ENCODE measurements around the gene KCTD12.
A peak's percentile ranks its signal among the peaks of the same experiment; 100 is the strongest.

Gene KCTD12

DNA sequence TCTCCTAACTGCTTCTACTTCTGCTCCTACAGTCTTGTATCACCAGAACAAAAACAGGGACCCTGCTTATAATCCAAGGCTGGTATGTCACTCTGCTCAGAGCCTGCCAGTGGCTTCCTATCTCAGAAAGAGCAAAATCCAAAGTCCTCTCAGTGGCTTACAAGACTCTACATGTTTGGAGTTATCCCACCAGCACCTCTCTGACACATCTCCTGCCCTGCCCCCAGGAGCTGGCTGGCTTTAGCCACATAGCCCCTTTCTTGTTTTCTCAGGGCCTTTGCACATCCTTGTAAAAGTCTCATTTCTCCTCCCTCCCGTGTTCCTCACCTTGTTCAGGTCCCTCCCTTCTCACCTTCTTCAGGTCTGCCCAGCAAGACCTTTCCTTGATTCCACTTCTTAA is 2.2 kb upstream of the KCTD12 start:
- H2AFZ ChIP-seq (ENCODE audit: low read length, unreplicated experiment) = no peak overlapping the region
- H3K4me1 ChIP-seq (ENCODE audit: control insufficient read depth, insufficient read depth, low read length, unreplicated experiment) = peaks cover 10% of the 10 kb centered on the region
- H3K79me2 ChIP-seq (ENCODE audit: control insufficient read depth, insufficient read depth, low read length, unreplicated experiment) = peaks cover 11% of the 10 kb centered on the region
- H3K4me3 ChIP-seq (ENCODE audit: low read depth, low read length) = no peak overlapping the region
- H3K36me3 ChIP-seq (ENCODE audit: insufficient read depth, low read length) = no peaks in the 10 kb centered on the region
- no peak overlapping the region for H3K27ac ChIP-seq (ENCODE audit: low read depth, low read length)
- H3K27me3 ChIP-seq (ENCODE audit: insufficient read depth, low read length) = no peaks in the 10 kb centered on the region

DNA sequence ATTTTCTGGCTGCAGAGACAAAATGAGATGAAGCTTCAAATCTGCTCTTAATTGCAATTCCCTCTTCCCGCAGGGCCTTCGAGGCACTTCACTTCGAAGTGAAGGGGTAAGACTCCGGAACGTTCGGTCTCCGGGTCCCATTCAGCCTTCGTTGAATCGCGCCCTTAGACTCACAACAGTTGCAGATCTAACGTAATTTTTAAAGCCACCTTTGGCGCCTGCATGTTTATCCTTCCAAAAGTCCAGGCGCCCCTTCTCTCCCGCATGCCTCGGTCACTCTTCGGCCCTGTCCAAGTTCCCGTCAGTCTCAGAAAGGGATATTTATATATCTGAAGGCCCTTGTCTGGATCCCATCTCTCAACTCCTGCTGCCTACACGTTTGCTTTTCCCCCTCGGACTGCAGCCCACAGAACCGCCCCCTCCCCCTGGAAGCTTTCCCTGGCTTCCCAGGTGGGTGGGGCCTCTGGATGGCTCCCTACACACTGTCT is 915 bp upstream of the KCTD12 start:
- no peaks in the 10 kb centered on the region for H3K36me3 ChIP-seq (ENCODE audit: insufficient read depth, low read length)
- peaks cover 23% of the 10 kb centered on the region for H3K79me2 ChIP-seq (ENCODE audit: control insufficient read depth, insufficient read depth, low read length, unreplicated experiment)
- H3K4me3 ChIP-seq (ENCODE audit: low read depth, low read length) = peak overlapping the region; percentile 85
- no peak overlapping the region for H2AFZ ChIP-seq (ENCODE audit: low read length, unreplicated experiment)
- H3K27me3 ChIP-seq (ENCODE audit: insufficient read depth, low read length) = no peaks in the 10 kb centered on the region
- H3K4me1 ChIP-seq (ENCODE audit: control insufficient read depth, insufficient read depth, low read length, unreplicated experiment) = peaks cover 12% of the 10 kb centered on the region
- no peak overlapping the region for H3K27ac ChIP-seq (ENCODE audit: low read depth, low read length)

- Histone ChIP-seq H3K27ac (ENCODE audit: low read depth, low read length) (peak overlapping the region; percentile 31; the same call in 1 of the 2 replicates), H3K27me3 (ENCODE audit: insufficient read depth, low read length) (no peaks in the 10 kb centered on the region), H3K79me2 (ENCODE audit: control insufficient read depth, insufficient read depth, low read length, unreplicated experiment) (peaks cover 29% of the 10 kb centered on the region), H2AFZ (ENCODE audit: low read length, unreplicated experiment) (peak overlapping the region; percentile 37), H3K4me3 (ENCODE audit: low read depth, low read length) (peak overlapping the region; percentile 85), H3K4me1 (ENCODE audit: control insufficient read depth, insufficient read depth, low read length, unreplicated experiment) (peaks cover 24% of the 10 kb centered on the region), H3K36me3 (ENCODE audit: insufficient read depth, low read length) (no peaks in the 10 kb centered on the region)
Observed at GRCh38 chr13:76886005-76886291, 257 bp downstream of the KCTD12 start.

- Histone ChIP-seq H3K4me3 (ENCODE audit: low read depth, low read length) (peak overlapping the region; percentile 85), H3K4me1 (ENCODE audit: control insufficient read depth, insufficient read depth, low read length, unreplicated experiment) (peaks cover 27% of the 10 kb centered on the region), H3K27ac (ENCODE audit: low read depth, low read length) (peak overlapping the region; percentile 31; the same call in 1 of the 2 replicates), H2AFZ (ENCODE audit: low read length, unreplicated experiment) (peak overlapping the region; percentile 37), H3K36me3 (ENCODE audit: insufficient read depth, low read length) (no peaks in the 10 kb centered on the region), H3K27me3 (ENCODE audit: insufficient read depth, low read length) (no peaks in the 10 kb centered on the region), H3K79me2 (ENCODE audit: control insufficient read depth, insufficient read depth, low read length, unreplicated experiment) (peaks cover 29% of the 10 kb centered on the region)
Observed at GRCh38 chr13:76885203-76886004, 801 bp downstream of the KCTD12 start.

DNA sequence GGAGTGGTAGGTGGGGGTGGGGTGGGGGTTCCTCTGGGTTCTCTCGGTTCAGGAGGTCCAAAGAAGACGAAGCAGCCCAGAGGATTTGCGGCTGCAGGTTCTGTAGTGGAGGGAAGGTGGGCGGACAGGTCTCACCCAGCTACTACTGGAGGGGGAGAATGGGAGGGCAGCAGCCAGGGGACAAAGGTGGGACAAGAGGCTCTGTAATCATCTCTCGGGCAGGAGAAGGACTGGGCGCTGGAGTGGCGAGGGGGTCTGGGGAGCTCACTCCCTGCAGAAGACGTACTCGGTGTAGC is 1.4 kb downstream of the KCTD12 start:
- Histone ChIP-seq H3K36me3 (ENCODE audit: insufficient read depth, low read length) (no peaks in the 10 kb centered on the region), H3K27me3 (ENCODE audit: insufficient read depth, low read length) (no peaks in the 10 kb centered on the region), H3K79me2 (ENCODE audit: control insufficient read depth, insufficient read depth, low read length, unreplicated experiment) (peaks cover 29% of the 10 kb centered on the region), H3K4me3 (ENCODE audit: low read depth, low read length) (peak overlapping the region; percentile 85), H2AFZ (ENCODE audit: low read length, unreplicated experiment) (no peak overlapping the region), H3K27ac (ENCODE audit: low read depth, low read length) (peak overlapping the region; percentile 31; the same call in 1 of the 2 replicates), H3K4me1 (ENCODE audit: control insufficient read depth, insufficient read depth, low read length, unreplicated experiment) (peaks cover 27% of the 10 kb centered on the region)

- H3K36me3 ChIP-seq (ENCODE audit: insufficient read depth, low read length) = no peaks in the 10 kb centered on the region
- H3K79me2 ChIP-seq (ENCODE audit: control insufficient read depth, insufficient read depth, low read length, unreplicated experiment) = peaks cover 29% of the 10 kb centered on the region
- peak overlapping the region; percentile 31 for H3K27ac ChIP-seq (ENCODE audit: low read depth, low read length)
- H3K4me1 ChIP-seq (ENCODE audit: control insufficient read depth, insufficient read depth, low read length, unreplicated experiment) = peaks cover 28% of the 10 kb centered on the region
- H2AFZ ChIP-seq (ENCODE audit: low read length, unreplicated experiment) = no peak overlapping the region
- H3K4me3 ChIP-seq (ENCODE audit: low read depth, low read length) = peak overlapping the region; percentile 85
- no peaks in the 10 kb centered on the region for H3K27me3 ChIP-seq (ENCODE audit: insufficient read depth, low read length)
Observed at GRCh38 chr13:76884186-76884906, 1.9 kb downstream of the KCTD12 start.

GRCh38 chr13:76883236-76883635 is 3.0 kb downstream of the KCTD12 start:
- H3K27ac ChIP-seq (ENCODE audit: low read depth, low read length) = peak overlapping the region; percentile 88
- peak overlapping the region; percentile 85 for H3K4me3 ChIP-seq (ENCODE audit: low read depth, low read length)
- peaks cover 34% of the 10 kb centered on the region for H3K4me1 ChIP-seq (ENCODE audit: control insufficient read depth, insufficient read depth, low read length, unreplicated experiment)
- no peaks in the 10 kb centered on the region for H3K36me3 ChIP-seq (ENCODE audit: insufficient read depth, low read length)
- H2AFZ ChIP-seq (ENCODE audit: low read length, unreplicated experiment) = no peak overlapping the region
- no peaks in the 10 kb centered on the region for H3K27me3 ChIP-seq (ENCODE audit: insufficient read depth, low read length)
- H3K79me2 ChIP-seq (ENCODE audit: control insufficient read depth, insufficient read depth, low read length, unreplicated experiment) = peaks cover 29% of the 10 kb centered on the region

DNA sequence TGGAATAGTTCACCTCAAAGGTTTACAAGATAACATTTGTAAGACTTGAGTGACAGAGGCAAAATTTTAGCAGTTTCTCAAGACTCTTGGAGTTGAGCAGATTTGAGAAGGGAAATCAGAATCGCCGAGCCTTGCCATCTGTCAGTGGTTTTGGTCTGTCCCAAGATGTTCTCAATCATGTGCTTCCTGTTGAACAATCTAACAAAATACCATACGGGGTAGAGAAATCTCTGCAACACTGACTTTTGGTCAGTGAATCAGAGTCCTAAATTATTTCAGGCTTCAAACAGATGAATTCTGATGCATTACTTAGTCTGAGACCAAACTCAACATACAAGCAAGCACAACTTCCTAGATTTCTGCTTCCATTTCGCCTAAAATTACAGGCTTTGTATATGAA is 3.8 kb downstream of the KCTD12 start:
- Histone ChIP-seq H3K27me3 (ENCODE audit: insufficient read depth, low read length) (no peaks in the 10 kb centered on the region), H3K27ac (ENCODE audit: low read depth, low read length) (peak overlapping the region; percentile 88), H3K36me3 (ENCODE audit: insufficient read depth, low read length) (no peaks in the 10 kb centered on the region), H3K79me2 (ENCODE audit: control insufficient read depth, insufficient read depth, low read length, unreplicated experiment) (peaks cover 29% of the 10 kb centered on the region), H2AFZ (ENCODE audit: low read length, unreplicated experiment) (peak overlapping the region; percentile 20), H3K4me1 (ENCODE audit: control insufficient read depth, insufficient read depth, low read length, unreplicated experiment) (peaks cover 34% of the 10 kb centered on the region), H3K4me3 (ENCODE audit: low read depth, low read length) (peak overlapping the region; percentile 85)

DNA sequence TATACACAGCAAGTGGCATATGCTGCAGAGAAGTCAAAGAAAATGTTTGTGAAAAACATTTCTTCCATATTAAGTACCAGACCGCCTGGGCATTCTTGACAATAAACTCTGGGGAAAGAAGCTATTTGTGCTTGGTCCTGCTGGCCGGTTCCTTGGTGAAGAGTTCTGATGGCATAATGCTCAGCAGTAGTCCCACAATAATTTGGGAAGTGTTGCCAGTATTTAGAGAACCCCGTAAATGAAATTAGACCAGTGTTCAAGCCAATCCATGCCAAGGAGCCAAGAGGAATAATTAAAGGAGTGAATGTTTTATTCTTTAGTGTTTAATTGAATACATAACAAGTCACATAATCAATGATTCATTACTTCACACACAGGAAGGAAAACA is 6.3 kb downstream of the KCTD12 start:
- H3K27ac ChIP-seq (ENCODE audit: low read depth, low read length) = peak overlapping the region; percentile 88
- H3K4me3 ChIP-seq (ENCODE audit: low read depth, low read length) = peak overlapping the region; percentile 21; the same call in 1 of the 2 replicates
- peaks cover 29% of the 10 kb centered on the region for H3K79me2 ChIP-seq (ENCODE audit: control insufficient read depth, insufficient read depth, low read length, unreplicated experiment)
- H2AFZ ChIP-seq (ENCODE audit: low read length, unreplicated experiment) = no peak overlapping the region
- no peaks in the 10 kb centered on the region for H3K36me3 ChIP-seq (ENCODE audit: insufficient read depth, low read length)
- peaks cover 34% of the 10 kb centered on the region for H3K4me1 ChIP-seq (ENCODE audit: control insufficient read depth, insufficient read depth, low read length, unreplicated experiment)
- H3K27me3 ChIP-seq (ENCODE audit: insufficient read depth, low read length) = no peaks in the 10 kb centered on the region

- H2AFZ ChIP-seq (ENCODE audit: low read length, unreplicated experiment) = no peak overlapping the region
- H3K27me3 ChIP-seq (ENCODE audit: insufficient read depth, low read length) = no peaks in the 10 kb centered on the region
- H3K27ac ChIP-seq (ENCODE audit: low read depth, low read length) = peak overlapping the region; percentile 88
- peaks cover 34% of the 10 kb centered on the region for H3K4me1 ChIP-seq (ENCODE audit: control insufficient read depth, insufficient read depth, low read length, unreplicated experiment)
- peak overlapping the region; percentile 21; the same call in 1 of the 2 replicates for H3K4me3 ChIP-seq (ENCODE audit: low read depth, low read length)
- H3K79me2 ChIP-seq (ENCODE audit: control insufficient read depth, insufficient read depth, low read length, unreplicated experiment) = peaks cover 25% of the 10 kb centered on the region
- no peaks in the 10 kb centered on the region for H3K36me3 ChIP-seq (ENCODE audit: insufficient read depth, low read length)
Observed at GRCh38 chr13:76879203-76879882, 6.9 kb downstream of the KCTD12 start.

Data from ACC112 (cell line).